ENCODE measurements around the gene SH3RF3.

GRCh38 chr2:109282865-109283264 lies 153.9 kb downstream of the SH3RF3 start:
- no peak for TF ChIP-seq EZH2 (IDR thresholded peaks at IDR 0.05; ENCODE audit: insufficient read depth, low read length)
- TF ChIP-seq CTCF (IDR thresholded peaks at IDR 0.05; ENCODE audit: insufficient read depth, low read depth, low read length), result no peak
